IPS-18c (cell line): Measurements from ENCODE around the gene CIAPIN1.

Experiments
- H3K4me3 ChIP-seq: 2 replicates; pipeline ENCODE4 v1.7.0; 2013; ENCODE audit warnings: low read depth, mild to moderate bottlenecking, low read length, moderate library complexity; ENCODE audit not compliant: insufficient read depth
- H3K9me3 ChIP-seq: one replicate; pipeline ENCODE4 v1.6.1; 2013; ENCODE audit warnings: mild to moderate bottlenecking, low read length, moderate library complexity; ENCODE audit not compliant: control insufficient read depth, insufficient read depth

Gene CIAPIN1

GRCh38 chr16:57447186-57447962, at the start of gene CIAPIN1, which contains the start of gene COQ9:
CIAPIN1 (minus strand) TSS chr16:57447385; CDS start chr16:57440928, 6,457 bp downstream.
COQ9 (plus strand) TSS chr16:57447479; CDS start chr16:57447506, 27 bp downstream.
- H3K4me3 ChIP-seq: peak within 1 kb of the TSS; percentile 94

DNA sequence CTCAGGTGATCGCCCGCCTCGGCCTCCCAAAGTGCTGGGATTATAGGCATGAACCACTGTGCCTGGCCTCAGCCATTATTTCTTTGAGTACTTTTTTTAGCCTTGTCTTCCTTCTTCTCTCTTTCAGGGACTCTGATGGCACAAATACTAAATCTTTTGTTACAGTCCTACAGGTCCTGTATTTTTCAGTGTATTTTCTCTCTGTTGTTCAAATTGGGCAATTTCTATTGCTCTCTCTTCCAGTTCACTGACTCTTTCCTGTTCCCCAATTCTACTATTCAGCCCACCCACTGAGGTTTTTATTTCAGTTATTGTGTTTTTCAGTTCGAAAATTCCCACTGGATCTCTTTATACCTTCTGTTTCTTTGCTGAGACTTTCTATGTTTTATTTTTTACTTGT, 46.6 kb upstream of the CIAPIN1 start:
- Histone ChIP-seq H3K4me3 (no peak overlapping the region), H3K9me3 (peaks cover 3% of the 10 kb centered on the region)

More at GRCh38 chr16:57447186-57447962, at the start of gene CIAPIN1, which contains the start of gene COQ9:
- H3K9me3 ChIP-seq: no peaks in the 10 kb centered on the region

DNA sequence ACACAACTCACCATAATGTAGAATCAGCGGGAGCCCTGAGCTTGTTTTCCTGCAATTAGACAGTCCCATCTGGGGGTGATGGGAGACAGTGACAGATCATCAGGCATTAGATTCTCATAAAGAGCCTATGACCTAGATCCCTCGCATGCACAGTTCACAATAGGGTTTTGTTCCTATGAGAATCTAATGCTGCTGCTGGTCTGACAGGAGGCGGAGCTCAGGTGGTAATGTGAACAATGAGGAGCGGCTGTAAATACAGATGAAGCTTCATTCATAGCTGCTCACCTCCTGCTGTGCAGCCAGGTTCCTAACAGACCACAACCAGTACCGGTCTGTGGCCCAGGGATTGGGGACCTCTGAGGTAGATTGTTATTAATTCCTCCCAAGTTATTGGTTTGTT, 42.0 kb upstream of the CIAPIN1 start:
- Histone ChIP-seq H3K4me3 (no peak overlapping the region), H3K9me3 (peaks cover 6% of the 10 kb centered on the region)

DNA sequence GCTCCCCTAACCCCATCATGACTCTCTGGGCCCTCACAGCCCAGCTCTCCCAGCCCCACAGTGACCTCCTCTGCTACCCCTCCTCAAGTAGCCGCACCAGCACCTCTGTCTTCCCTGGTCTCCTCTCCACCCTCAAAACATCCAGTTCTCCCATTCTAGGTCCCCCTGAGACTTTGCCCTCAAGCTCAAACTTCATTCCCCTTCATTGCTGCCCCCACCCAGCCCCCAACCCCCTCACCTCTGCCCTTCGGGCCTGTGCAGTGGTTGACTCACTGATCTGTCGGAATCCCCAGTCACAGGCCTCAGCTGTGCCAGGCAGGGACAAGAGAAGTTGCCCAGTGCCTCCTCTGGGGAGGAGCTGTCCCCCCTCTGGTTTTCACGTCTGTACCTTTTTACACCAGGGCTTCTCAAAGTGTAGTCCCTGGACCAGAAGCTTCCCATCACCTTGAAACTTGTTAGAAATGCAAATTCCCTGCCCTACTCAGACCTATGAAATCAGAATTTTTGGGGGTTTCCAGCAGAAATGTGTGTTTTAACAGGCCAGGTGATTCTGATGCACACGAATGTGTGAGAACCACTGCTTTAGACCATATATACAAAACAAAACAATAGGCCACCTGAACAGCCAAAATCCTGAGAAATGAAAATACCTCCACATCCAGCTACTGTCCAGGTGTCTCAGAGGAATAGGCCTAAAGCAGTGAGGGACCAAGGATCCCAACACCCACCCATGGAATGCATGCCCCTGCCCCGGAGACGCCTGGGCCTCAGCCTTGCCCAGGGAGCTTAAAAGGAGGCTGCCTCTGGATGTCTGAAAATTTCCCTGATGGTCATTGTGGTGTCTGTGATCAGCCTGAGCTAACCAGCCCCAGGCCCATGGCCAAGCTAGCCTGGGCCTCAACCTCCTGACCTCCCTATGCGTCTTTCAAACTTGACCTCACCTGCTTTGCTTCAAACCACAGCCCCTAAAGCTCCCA, 40.0 kb upstream of the CIAPIN1 start:
- Histone ChIP-seq H3K9me3 (peaks cover 6% of the 10 kb centered on the region), H3K4me3 (peak overlapping the region; percentile 36)

- Histone ChIP-seq H3K4me3 (peak within 1 kb of the TSS; percentile 74), H3K9me3 (peaks cover 6% of the 10 kb centered on the region)
Observed at GRCh38 chr16:57485916-57486857, 39.0 kb upstream of the CIAPIN1 start, which contains the start of gene DOK4. DOK4 (minus strand) TSS chr16:57486493; CDS start chr16:57479507, 6,986 bp downstream.

- peaks cover 6% of the 10 kb centered on the region for H3K9me3 ChIP-seq
- H3K4me3 ChIP-seq: peak overlapping the region; percentile 74
Observed at GRCh38 chr16:57485091-57485915, 38.1 kb upstream of the CIAPIN1 start.

DNA sequence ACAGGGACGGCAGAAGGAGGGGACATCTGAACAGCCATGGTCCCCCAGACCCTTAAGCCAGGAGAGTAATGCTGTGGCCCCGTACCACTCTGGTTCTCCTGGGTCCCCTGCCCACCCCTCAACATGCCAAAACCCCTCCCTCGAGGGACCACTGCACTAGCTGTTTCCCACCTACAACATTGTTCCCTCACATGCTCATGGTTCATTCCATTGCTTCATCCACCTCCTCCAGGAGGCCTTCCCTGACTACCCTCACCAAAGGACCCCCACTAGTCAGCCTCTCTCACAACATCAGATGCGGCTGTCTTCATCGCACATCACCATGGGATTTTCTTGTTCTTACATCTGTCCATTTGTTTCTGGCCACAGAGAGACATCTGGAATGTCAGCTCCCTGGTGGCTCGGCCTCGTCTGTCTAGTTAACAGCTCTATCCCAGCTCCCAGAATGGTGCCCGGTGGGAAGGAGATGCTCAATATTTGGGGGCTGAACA, 37.4 kb upstream of the CIAPIN1 start:
- Histone ChIP-seq H3K4me3 (no peak overlapping the region), H3K9me3 (peaks cover 6% of the 10 kb centered on the region)

GRCh38 chr16:57483725-57484514, 36.7 kb upstream of the CIAPIN1 start:
- Histone ChIP-seq H3K4me3 (no peak overlapping the region), H3K9me3 (peaks cover 4% of the 10 kb centered on the region)

DNA sequence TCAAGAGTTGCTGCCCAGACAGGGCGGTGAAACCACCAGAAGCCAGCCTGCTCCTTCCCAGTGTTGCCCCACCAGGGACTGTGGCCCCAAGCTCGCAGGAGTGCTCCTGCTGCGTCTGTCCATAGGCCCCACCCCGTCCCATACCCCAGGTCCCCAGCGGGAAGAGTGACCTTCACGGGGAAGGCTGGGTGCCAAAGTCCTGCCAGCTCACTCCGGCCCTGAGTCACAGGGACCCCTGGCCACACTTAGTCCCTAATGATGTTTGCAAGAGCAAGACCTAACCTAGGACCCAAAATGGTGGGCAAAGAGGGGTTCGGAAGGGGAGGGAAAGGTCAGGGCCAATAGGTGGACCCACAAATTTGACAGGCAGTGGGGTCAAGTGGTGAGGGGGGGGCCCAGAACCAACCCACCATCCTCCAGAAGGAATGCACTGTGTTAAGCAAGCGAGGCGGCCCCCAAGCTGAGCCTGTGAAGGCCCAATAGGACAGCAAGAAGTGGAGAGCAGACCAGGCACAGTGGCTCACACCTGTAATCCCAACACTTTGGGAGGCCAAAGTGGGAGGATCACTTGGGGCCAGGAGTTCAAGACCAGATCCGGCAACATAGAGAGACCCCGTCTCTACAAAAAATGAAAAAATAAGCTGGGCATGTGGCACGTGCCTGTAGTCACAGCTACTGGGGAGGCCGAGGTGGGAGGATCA, 35.8 kb upstream of the CIAPIN1 start:
- Histone ChIP-seq H3K4me3 (no peak overlapping the region; the same call in 1 of the 2 replicates), H3K9me3 (no peaks in the 10 kb centered on the region)

- Histone ChIP-seq H3K4me3 (no peak overlapping the region), H3K9me3 (no peaks in the 10 kb centered on the region)
Observed at GRCh38 chr16:57481421-57481820, 34.2 kb upstream of the CIAPIN1 start.

GRCh38 chr16:57480754-57481230, 33.6 kb upstream of the CIAPIN1 start:
- Histone ChIP-seq H3K4me3 (no peak overlapping the region), H3K9me3 (no peaks in the 10 kb centered on the region)

DNA sequence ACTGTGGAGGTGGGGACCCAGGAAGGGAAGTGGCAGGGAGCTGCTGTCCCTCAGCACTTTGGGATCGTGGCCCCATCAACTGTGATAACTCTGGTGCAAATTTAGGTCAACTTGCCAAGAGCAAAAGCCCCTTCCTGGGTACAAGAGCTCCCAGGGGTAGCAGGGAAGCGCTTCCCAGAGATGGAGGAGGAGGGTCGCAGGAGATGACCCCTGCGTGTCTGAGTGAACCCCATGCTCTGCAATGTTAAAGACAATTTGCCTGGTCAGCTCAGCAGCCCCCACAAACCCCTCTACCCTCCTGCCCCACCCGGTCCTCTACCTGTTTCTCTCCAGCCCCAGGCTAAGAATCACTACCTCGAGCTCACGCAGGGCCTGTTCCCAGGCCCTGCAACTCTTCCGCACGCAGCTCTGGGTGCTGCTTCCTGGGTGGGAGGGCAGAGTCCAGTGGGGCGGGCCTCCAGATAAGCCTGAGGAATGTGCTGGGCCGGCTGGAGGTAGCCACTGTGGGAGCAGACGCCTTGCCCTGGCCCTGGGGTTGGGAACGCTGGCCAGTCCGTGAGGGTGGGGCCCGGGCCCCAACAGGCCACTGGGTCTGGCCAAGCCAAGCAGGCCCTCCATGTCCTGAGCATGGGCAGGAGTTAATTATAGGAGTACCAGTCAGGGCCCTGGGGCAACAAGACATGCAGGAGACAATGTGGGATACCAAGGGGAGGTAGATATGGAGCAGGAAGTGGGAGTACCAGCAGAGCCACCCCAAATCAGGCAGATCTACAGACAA, 33.0 kb upstream of the CIAPIN1 start:
- Histone ChIP-seq H3K9me3 (no peaks in the 10 kb centered on the region), H3K4me3 (peak overlapping the region; percentile 43; the same call in 1 of the 2 replicates)

GRCh38 chr16:57479205-57479975, 32.2 kb upstream of the CIAPIN1 start:
- Histone ChIP-seq H3K9me3 (no peaks in the 10 kb centered on the region), H3K4me3 (peak overlapping the region; percentile 43)
